Endodermal cell (in vitro differentiated cells): Measurements from ENCODE around the gene METTL24. TPM values are rescaled to one million over a fixed set of nuclear protein-coding genes. Genes with fewer than 3 reads are reported as not detected.
A peak's percentile ranks its signal among the peaks of the same experiment; 100 is the strongest.

ENCODE experiments used
- DNase-seq: peaks from one replicate; pipeline ENCODE4 v3.0.0-alpha.2; 2017
- H3K27ac ChIP-seq: 2 replicates; pipeline ENCODE4 v1.5.1; 2013; ENCODE audit warnings: mild to moderate bottlenecking, low read depth, low read length, moderate library complexity
- H3K27me3 ChIP-seq: 2 replicates; pipeline ENCODE4 v1.6.1; 2013; ENCODE audit warnings: mild to moderate bottlenecking, low read length, moderate library complexity; ENCODE audit not compliant: insufficient read depth, control insufficient read depth, poor library complexity, severe bottlenecking
- H3K36me3 ChIP-seq: 2 replicates; pipeline ENCODE4 v1.7.0; 2013; ENCODE audit warnings: mild to moderate bottlenecking, low read length, moderate library complexity; ENCODE audit not compliant: control insufficient read depth, insufficient read depth
- H3K4me1 ChIP-seq: one replicate; pipeline ENCODE4 v1.7.0; 2013; ENCODE audit warnings: low read length; ENCODE audit not compliant: control insufficient read depth, insufficient read depth
- H3K4me3 ChIP-seq: 2 replicates; pipeline ENCODE4 v1.5.1; 2013; ENCODE audit warnings: mild to moderate bottlenecking, low read length, moderate library complexity
- H3K9ac ChIP-seq: 2 replicates; pipeline ENCODE4 v1.6.1; 2013; ENCODE audit warnings: mild to moderate bottlenecking, low read length, moderate library complexity; ENCODE audit not compliant: poor library complexity, severe bottlenecking; ENCODE audit errors: extremely low read depth
- H3K9me3 ChIP-seq: 2 replicates; pipeline ENCODE4 v1.6.1; 2013; ENCODE audit warnings: mild to moderate bottlenecking, low read length, moderate library complexity; ENCODE audit not compliant: control insufficient read depth
- H3K27ac Mint-ChIP-seq: 2 replicates; pipeline ENCODE4 v1.8.0; 2020; ENCODE audit warnings: mixed read lengths
- H3K27me3 Mint-ChIP-seq: 2 replicates; pipeline ENCODE4 v1.8.0; 2021; ENCODE audit warnings: mild to moderate bottlenecking, mixed read lengths; ENCODE audit not compliant: insufficient read depth
- H3K36me3 Mint-ChIP-seq: 2 replicates; pipeline ENCODE4 v1.8.0; 2020; ENCODE audit warnings: low read depth, mixed read lengths
- H3K4me1 Mint-ChIP-seq: 2 replicates; pipeline ENCODE4 v1.8.0; 2020; ENCODE audit warnings: mixed read lengths
- H3K4me3 Mint-ChIP-seq: 2 replicates; pipeline ENCODE4 v1.8.0; 2020; ENCODE audit warnings: mild to moderate bottlenecking, moderate library complexity, mixed read lengths
- H3K9me3 Mint-ChIP-seq: 2 replicates; pipeline ENCODE4 v1.8.0; 2020; ENCODE audit warnings: mild to moderate bottlenecking, mixed read lengths
- WGBS, 2 experiments: methylation state at CpG; one replicate each; pipeline versions ENCODE4 v1.1.5 to v1.1.7; 2013; ENCODE audit warnings: missing lambda C conversion rate in 2 of 2, mixed read lengths in 1 of 2; ENCODE audit not compliant: insufficient coverage in 1 of 2, insufficient read length in 1 of 2; 5-methylcytosine and 5-hydroxymethylcytosine counted together
- total RNA-seq, 2 donors: library from RNA; stranded (reverse); fragmentation: NEBNext Ultra II Directional in 1 of 2; extraction: Animal tissue kit (Norgen Biotek cat#: 25700) in 1 of 2; gene quantifications; 2 replicates in 1 of 2; 3 replicates in 1 of 2; pipeline ENCODE4 v1.2.1, GENCODE V29; 2021
- TF ChIP-seq, protein P1 (sequence below): fragments of 200-600 bp; sonication (generic); conservative IDR thresholded peaks from 2 replicates; pipeline ENCODE4 v1.5.0; 2021; ENCODE audit warnings: antibody characterized with exemption, mild to moderate bottlenecking

METTL24 gene
- total RNA-seq, 2 donors from 2014 or later = 0.24 to 1.3 TPM

GRCh38 chr6:110395221-110395620 is 37.1 kb upstream of the METTL24 start:
- no peaks in the 10 kb centered on the region for H3K36me3 ChIP-seq
- Mint-ChIP-seq H3K4me1 (no peaks in the 10 kb centered on the region), H3K27me3 (no peaks in the 10 kb centered on the region), H3K27ac (no peak overlapping the region), H3K36me3 (no peaks in the 10 kb centered on the region), H3K9me3 (no peaks in the 10 kb centered on the region), H3K4me3 (no peak overlapping the region)
- H3K27ac ChIP-seq = no peak overlapping the region
- H3K4me3 ChIP-seq = no peak overlapping the region
- no peaks in the 10 kb centered on the region for H3K9me3 ChIP-seq
- 75 to 85% methylated on average over 4 of the region's 4 CpGs for WGBS, 2 experiments
- no peaks in the 10 kb centered on the region for H3K27me3 ChIP-seq
- H3K4me1 ChIP-seq = peaks cover under 1% of the 10 kb centered on the region
- DNase-seq = no peak
- H3K9ac ChIP-seq = no peak overlapping the region
- TF ChIP-seq, protein P1, sequence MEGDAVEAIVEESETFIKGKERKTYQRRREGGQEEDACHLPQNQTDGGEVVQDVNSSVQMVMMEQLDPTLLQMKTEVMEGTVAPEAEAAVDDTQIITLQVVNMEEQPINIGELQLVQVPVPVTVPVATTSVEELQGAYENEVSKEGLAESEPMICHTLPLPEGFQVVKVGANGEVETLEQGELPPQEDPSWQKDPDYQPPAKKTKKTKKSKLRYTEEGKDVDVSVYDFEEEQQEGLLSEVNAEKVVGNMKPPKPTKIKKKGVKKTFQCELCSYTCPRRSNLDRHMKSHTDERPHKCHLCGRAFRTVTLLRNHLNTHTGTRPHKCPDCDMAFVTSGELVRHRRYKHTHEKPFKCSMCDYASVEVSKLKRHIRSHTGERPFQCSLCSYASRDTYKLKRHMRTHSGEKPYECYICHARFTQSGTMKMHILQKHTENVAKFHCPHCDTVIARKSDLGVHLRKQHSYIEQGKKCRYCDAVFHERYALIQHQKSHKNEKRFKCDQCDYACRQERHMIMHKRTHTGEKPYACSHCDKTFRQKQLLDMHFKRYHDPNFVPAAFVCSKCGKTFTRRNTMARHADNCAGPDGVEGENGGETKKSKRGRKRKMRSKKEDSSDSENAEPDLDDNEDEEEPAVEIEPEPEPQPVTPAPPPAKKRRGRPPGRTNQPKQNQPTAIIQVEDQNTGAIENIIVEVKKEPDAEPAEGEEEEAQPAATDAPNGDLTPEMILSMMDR = no peak

GRCh38 chr6:110394409-110394808 is 36.3 kb upstream of the METTL24 start:
- Mint-ChIP-seq H3K27ac (no peak overlapping the region), H3K27me3 (no peaks in the 10 kb centered on the region), H3K9me3 (no peaks in the 10 kb centered on the region), H3K4me3 (no peak overlapping the region), H3K4me1 (peaks cover 7% of the 10 kb centered on the region), H3K36me3 (no peaks in the 10 kb centered on the region)
- H3K27ac ChIP-seq = no peak overlapping the region
- H3K36me3 ChIP-seq = no peaks in the 10 kb centered on the region
- peaks cover 8% of the 10 kb centered on the region for H3K4me1 ChIP-seq
- TF ChIP-seq, protein P1 = no peak
- no peak for DNase-seq
- H3K4me3 ChIP-seq = no peak overlapping the region
- WGBS, 2 experiments = 96 to 97% methylated on average over 4 of the region's 4 CpGs
- H3K9me3 ChIP-seq = no peaks in the 10 kb centered on the region
- H3K27me3 ChIP-seq = no peaks in the 10 kb centered on the region
- H3K9ac ChIP-seq = no peak overlapping the region

DNA sequence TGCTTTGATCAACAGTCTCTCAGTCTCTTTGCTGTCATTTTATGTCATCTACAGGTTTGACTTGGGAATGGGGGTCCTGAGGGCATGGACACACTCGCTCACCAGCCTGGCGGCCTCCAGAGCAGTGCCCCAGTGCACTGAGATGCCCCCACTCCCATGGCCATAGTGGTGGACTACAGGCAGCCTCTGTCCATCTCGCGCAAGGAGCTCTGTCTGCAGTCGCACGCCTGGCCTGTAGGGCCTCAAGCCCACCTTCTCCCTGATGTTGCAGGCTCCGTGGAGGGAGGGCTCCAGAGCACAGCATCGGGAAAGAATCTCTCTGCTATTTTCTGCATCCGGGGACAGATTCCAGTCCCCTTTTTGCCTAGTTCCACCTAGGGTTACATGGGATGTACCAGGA is 34.6 kb upstream of the METTL24 start:
- WGBS, 2 experiments = 90% methylated on average over 5 to 9 of the region's 9 CpGs
- Histone ChIP-seq H3K27ac (no peak overlapping the region), H3K4me3 (no peak overlapping the region), H3K9me3 (no peaks in the 10 kb centered on the region), H3K27me3 (no peaks in the 10 kb centered on the region), H3K36me3 (no peaks in the 10 kb centered on the region), H3K4me1 (peaks cover 13% of the 10 kb centered on the region), H3K9ac (no peak overlapping the region)
- TF ChIP-seq, protein P1 = peak; percentile 55
- Mint-ChIP-seq H3K9me3 (no peaks in the 10 kb centered on the region), H3K27me3 (no peaks in the 10 kb centered on the region), H3K27ac (no peak overlapping the region), H3K36me3 (no peaks in the 10 kb centered on the region), H3K4me3 (no peak overlapping the region), H3K4me1 (peaks cover 16% of the 10 kb centered on the region)
- peak; percentile 66 for DNase-seq
